HepG2 (cell line): ENCODE data around the gene KCNH6. TPM values are rescaled to one million over a fixed set of nuclear protein-coding genes. Genes with fewer than 3 reads are reported as not detected.
A peak's percentile ranks its signal among the peaks of the same experiment; 100 is the strongest.

Experiments
- ASH2L ChIP-seq: fragments of 300-600, 200-600 bp; sonication (generic); IDR thresholded peaks from 2 replicates; pipeline ENCODE4 v1.7.0; 2017; ENCODE audit warnings: low read depth, mild to moderate bottlenecking, moderate library complexity, mixed read lengths, low read length; ENCODE audit not compliant: insufficient read length
- ATF7 ChIP-seq, 2 experiments: fragments of 450-650 bp in 1 of 2; sonication (generic) in 1 of 2; formaldehyde crosslinking in 1 of 2; IDR thresholded peaks; 2 replicates each; pipeline versions ENCODE4 v1.4.0 to v1.6.1; 2016 to 2020; ENCODE audit warnings: antibody characterized with exemption in 1 of 2, mild to moderate bottlenecking in 1 of 2, missing genetic modification reagents in 1 of 2
- EP300 ChIP-seq, 3 experiments: sonication (generic) in 1 of 3; formaldehyde crosslinking in 1 of 3; IDR thresholded peaks; 2 replicates each; pipeline versions ENCODE4 v1.5.1 to v1.6.1; 2011 to 2020; ENCODE audit warnings: low read depth in 2 of 3, low read length in 2 of 3, borderline replicate concordance in 1 of 3, improper control_type of control experiment in 1 of 3, mild to moderate bottlenecking in 1 of 3, missing genetic modification reagents in 1 of 3, moderate library complexity in 1 of 3
- FIP1L1 ChIP-seq: fragments of 200-400 bp; formaldehyde crosslinking; IDR thresholded peaks from 2 replicates; pipeline ENCODE4 v1.6.1; 2018; ENCODE audit warnings: low read depth, mild to moderate bottlenecking, low read length, moderate library complexity, borderline replicate concordance; ENCODE audit not compliant: insufficient read depth
- FOXO1 ChIP-seq: sonication (generic); formaldehyde crosslinking; IDR thresholded peaks from 2 replicates; pipeline ENCODE4 v1.4.0; 2020; ENCODE audit warnings: missing genetic modification reagents
- MTA1 ChIP-seq: sonication (generic); formaldehyde crosslinking; IDR thresholded peaks from 2 replicates; pipeline ENCODE4 v1.4.0; 2020; ENCODE audit warnings: missing genetic modification reagents, mild to moderate bottlenecking, borderline replicate concordance
- NCOA1 ChIP-seq: sonication (generic); formaldehyde crosslinking; IDR thresholded peaks from 2 replicates; pipeline ENCODE4 v1.9.0; 2021; ENCODE audit warnings: missing genetic modification reagents
- NFKBIZ ChIP-seq: IDR thresholded peaks from 2 replicates; pipeline ENCODE4 v1.6.1; 2018; ENCODE audit warnings: missing genetic modification reagents, missing compliant biosample characterization
- NR2F2 ChIP-seq: IDR thresholded peaks from 2 replicates; pipeline ENCODE4 v1.6.1; 2012; ENCODE audit warnings: low read depth, inconsistent platforms, borderline replicate concordance
- RNF2 ChIP-seq: fragments of 450-650 bp; conservative IDR thresholded peaks from 2 replicates; pipeline ENCODE4 v1.6.1; 2016; ENCODE audit warnings: low read depth
- ZNF253 ChIP-seq: sonication (generic); formaldehyde crosslinking; IDR thresholded peaks from 2 replicates; pipeline ENCODE4 v1.8.0; 2022; ENCODE audit warnings: mild to moderate bottlenecking, missing genetic modification reagents, borderline replicate concordance
- ZNF296 ChIP-seq: sonication (generic); formaldehyde crosslinking; conservative IDR thresholded peaks from 2 replicates; pipeline ENCODE4 v1.5.0; 2020; ENCODE audit warnings: mild to moderate bottlenecking, missing genetic modification reagents
- ZNF766 ChIP-seq: sonication (generic); formaldehyde crosslinking; IDR thresholded peaks from 2 replicates; pipeline ENCODE4 v1.5.0; 2020; ENCODE audit warnings: missing genetic modification reagents, borderline replicate concordance
- ZSCAN9 ChIP-seq: IDR thresholded peaks from 2 replicates; pipeline ENCODE4 v1.6.1; 2016; ENCODE audit warnings: borderline replicate concordance
- polyA plus RNA-seq, 8 experiments: library from polyadenylated mRNA; depleted of rRNA in 3 of 8; stranded (reverse) in 7 of 8; unstranded in 1 of 8; fragments of >200 nt; fragmentation: Illumina TruSeq in 4 of 8; extraction: Trizol in 4 of 8; gene quantifications; 2 replicates each; pipeline versions ENCODE4 v1.2.1 to v1.2.3, GENCODE V29; 2011 to 2016; ENCODE audit warnings: low read depth in 4 of 8, missing spikeins in 1 of 8, mixed read lengths in 1 of 8; ENCODE audit not compliant: insufficient read depth in 1 of 8
- total RNA-seq, 5 experiments: library from RNA; depleted of rRNA; stranded (reverse); fragments of >200 nt; fragmentation: Illumina TruSeq; extraction: Trizol; gene quantifications; 2 replicates each; pipeline ENCODE4 v1.2.3, GENCODE V29; 2016; ENCODE audit warnings: low read depth in 1 of 5
- TF ChIP-seq, protein P1 (sequence below): sonication (generic); formaldehyde crosslinking; IDR thresholded peaks from 2 replicates; pipeline ENCODE4; 2020; ENCODE audit warnings: missing genetic modification reagents, mild to moderate bottlenecking, borderline replicate concordance
- TF ChIP-seq, protein P2 (sequence below): IDR thresholded peaks from 2 replicates; pipeline ENCODE4 v1.6.1; 2016; ENCODE audit warnings: control low read depth
- TF ChIP-seq, protein P3 (sequence below): sonication (generic); formaldehyde crosslinking; IDR thresholded peaks from 2 replicates; pipeline ENCODE4 v1.4.0; 2020; ENCODE audit warnings: missing genetic modification reagents
- TF ChIP-seq, protein P4 (sequence below): sonication (generic); formaldehyde crosslinking; IDR thresholded peaks from 2 replicates; pipeline ENCODE4 v1.5.0; 2020; ENCODE audit warnings: missing genetic modification reagents

KCNH6 gene
- total and polyA plus RNA-seq, 2 of the 13 experiments (the other 11 are each of a cell fraction or from before 2014, with no cell fraction given): 0.05 to 0.18 TPM

DNA sequence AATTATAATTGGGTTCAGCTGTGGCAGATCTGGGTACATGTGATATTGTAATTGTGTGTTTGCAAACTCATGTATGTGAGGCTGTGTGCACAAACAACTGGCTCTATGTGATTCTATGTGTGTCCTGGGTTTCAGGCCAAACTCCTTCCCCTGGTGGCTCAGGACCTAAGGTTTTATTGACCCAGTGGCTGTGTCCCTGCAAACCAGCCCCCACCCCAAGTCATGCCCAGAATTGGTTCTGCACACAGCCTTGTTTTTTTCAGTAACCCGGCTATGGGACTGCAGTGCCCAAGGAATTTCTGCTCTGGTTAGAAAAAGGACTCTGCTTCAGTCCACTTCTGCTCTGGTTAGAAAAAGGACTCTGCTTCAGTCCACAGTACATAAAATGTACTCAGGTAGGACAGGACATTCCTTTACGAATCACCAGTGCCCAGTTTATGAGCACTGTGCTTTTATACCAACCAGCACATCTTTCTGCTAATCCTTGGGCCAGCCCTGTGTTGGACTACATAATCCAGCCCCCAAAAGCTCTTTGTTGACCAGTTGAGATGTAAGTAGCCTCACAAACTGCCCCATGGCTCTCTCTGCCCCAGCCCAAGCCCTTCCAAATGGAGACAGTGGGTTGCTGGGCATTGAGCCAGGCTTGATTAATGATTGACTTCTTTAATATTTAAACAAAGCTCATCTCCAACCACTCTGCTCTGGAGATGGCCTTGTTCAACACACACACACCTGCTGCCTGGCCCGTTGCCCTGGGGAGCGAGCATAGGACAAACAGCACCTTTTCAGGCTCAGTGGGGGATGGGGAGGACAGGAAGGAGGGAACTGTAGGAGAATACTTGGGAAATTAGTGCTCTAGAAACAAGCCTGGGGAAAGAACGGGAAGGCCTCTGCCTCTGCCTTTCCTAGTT is 2.9 kb upstream of the KCNH6 start (continued):
- TF ChIP-seq ZNF253 (no peak), RNF2 (0 out of 2 replicates have a peak, but pooled peaks have one; percentile 27), ZSCAN9 (CRISPR knock-in tag) (peak; percentile 72; the same call in 1 of the 2 replicates), MTA1 (CRISPR knock-in tag) (peak; percentile 87), ASH2L (peak; percentile 94), ZNF766 (CRISPR knock-in tag) (peak; percentile 82; the same call in 1 of the 2 replicates), EP300 (IDR thresholded peaks at IDR 0.05; ENCODE audit: low read depth in 2 of 2, low read length in 2 of 2) (peak; percentile 49 to 88; a peak in 3 of 4 replicates), EP300 (CRISPR knock-in tag; IDR thresholded peaks at IDR 0.05; ENCODE audit: borderline replicate concordance) (no peak; the same call in 1 of the 2 replicates), FOXO1 (CRISPR knock-in tag) (peak; percentile 91), NR2F2 (peak; percentile 46; the same call in 1 of the 2 replicates), ZNF296 (CRISPR knock-in tag) (no peak), ATF7 (IDR thresholded peaks at IDR 0.05) (no peak), ATF7 (CRISPR knock-in tag; IDR thresholded peaks at IDR 0.05) (no peak), NFKBIZ (CRISPR knock-in tag) (peak; percentile 66; the same call in 1 of the 2 replicates), NCOA1 (CRISPR knock-in tag) (peak; percentile 67; the same call in 1 of the 2 replicates), FIP1L1 (no peak)
- TF ChIP-seq, protein P1, sequence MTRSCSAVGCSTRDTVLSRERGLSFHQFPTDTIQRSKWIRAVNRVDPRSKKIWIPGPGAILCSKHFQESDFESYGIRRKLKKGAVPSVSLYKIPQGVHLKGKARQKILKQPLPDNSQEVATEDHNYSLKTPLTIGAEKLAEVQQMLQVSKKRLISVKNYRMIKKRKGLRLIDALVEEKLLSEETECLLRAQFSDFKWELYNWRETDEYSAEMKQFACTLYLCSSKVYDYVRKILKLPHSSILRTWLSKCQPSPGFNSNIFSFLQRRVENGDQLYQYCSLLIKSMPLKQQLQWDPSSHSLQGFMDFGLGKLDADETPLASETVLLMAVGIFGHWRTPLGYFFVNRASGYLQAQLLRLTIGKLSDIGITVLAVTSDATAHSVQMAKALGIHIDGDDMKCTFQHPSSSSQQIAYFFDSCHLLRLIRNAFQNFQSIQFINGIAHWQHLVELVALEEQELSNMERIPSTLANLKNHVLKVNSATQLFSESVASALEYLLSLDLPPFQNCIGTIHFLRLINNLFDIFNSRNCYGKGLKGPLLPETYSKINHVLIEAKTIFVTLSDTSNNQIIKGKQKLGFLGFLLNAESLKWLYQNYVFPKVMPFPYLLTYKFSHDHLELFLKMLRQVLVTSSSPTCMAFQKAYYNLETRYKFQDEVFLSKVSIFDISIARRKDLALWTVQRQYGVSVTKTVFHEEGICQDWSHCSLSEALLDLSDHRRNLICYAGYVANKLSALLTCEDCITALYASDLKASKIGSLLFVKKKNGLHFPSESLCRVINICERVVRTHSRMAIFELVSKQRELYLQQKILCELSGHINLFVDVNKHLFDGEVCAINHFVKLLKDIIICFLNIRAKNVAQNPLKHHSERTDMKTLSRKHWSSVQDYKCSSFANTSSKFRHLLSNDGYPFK (CRISPR knock-in tag): peak; percentile 68; the same call in 1 of the 2 replicates
- TF ChIP-seq, protein P2, sequence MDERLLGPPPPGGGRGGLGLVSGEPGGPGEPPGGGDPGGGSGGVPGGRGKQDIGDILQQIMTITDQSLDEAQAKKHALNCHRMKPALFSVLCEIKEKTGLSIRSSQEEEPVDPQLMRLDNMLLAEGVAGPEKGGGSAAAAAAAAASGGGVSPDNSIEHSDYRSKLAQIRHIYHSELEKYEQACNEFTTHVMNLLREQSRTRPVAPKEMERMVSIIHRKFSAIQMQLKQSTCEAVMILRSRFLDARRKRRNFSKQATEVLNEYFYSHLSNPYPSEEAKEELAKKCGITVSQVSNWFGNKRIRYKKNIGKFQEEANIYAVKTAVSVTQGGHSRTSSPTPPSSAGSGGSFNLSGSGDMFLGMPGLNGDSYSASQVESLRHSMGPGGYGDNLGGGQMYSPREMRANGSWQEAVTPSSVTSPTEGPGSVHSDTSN (CRISPR knock-in tag): no peak
- TF ChIP-seq, protein P3, sequence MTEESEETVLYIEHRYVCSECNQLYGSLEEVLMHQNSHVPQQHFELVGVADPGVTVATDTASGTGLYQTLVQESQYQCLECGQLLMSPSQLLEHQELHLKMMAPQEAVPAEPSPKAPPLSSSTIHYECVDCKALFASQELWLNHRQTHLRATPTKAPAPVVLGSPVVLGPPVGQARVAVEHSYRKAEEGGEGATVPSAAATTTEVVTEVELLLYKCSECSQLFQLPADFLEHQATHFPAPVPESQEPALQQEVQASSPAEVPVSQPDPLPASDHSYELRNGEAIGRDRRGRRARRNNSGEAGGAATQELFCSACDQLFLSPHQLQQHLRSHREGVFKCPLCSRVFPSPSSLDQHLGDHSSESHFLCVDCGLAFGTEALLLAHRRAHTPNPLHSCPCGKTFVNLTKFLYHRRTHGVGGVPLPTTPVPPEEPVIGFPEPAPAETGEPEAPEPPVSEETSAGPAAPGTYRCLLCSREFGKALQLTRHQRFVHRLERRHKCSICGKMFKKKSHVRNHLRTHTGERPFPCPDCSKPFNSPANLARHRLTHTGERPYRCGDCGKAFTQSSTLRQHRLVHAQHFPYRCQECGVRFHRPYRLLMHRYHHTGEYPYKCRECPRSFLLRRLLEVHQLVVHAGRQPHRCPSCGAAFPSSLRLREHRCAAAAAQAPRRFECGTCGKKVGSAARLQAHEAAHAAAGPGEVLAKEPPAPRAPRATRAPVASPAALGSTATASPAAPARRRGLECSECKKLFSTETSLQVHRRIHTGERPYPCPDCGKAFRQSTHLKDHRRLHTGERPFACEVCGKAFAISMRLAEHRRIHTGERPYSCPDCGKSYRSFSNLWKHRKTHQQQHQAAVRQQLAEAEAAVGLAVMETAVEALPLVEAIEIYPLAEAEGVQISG (CRISPR knock-in tag): peak; percentile 87
- TF ChIP-seq, protein P4, sequence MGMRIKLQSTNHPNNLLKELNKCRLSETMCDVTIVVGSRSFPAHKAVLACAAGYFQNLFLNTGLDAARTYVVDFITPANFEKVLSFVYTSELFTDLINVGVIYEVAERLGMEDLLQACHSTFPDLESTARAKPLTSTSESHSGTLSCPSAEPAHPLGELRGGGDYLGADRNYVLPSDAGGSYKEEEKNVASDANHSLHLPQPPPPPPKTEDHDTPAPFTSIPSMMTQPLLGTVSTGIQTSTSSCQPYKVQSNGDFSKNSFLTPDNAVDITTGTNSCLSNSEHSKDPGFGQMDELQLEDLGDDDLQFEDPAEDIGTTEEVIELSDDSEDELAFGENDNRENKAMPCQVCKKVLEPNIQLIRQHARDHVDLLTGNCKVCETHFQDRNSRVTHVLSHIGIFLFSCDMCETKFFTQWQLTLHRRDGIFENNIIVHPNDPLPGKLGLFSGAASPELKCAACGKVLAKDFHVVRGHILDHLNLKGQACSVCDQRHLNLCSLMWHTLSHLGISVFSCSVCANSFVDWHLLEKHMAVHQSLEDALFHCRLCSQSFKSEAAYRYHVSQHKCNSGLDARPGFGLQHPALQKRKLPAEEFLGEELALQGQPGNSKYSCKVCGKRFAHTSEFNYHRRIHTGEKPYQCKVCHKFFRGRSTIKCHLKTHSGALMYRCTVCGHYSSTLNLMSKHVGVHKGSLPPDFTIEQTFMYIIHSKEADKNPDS: no peak
